GM21619 (cell line): ENCODE results near the gene NAA15.
A peak's percentile ranks its signal among the peaks of the same experiment; 100 is the strongest.
"Not testable (repeated sequence)": the region's sequence is repeated elsewhere in the genome, so short reads cannot be mapped to it uniquely, and the experiment has no call there.

Source experiments
- ATAC-seq: cut with Tn5 transposase; IDR thresholded peaks from one replicate; pipeline ENCODE4 v1.9.1; 2021; ENCODE audit not compliant: unreplicated experiment

The NAA15 gene

GRCh38 chr4:139301113-139301820, at the start of gene NAA15:
NAA15 (plus strand) TSS chr4:139301505; CDS start chr4:139301778, 273 bp downstream.
- peak; percentile 84 for ATAC-seq

- ATAC-seq = no peak
Observed at GRCh38 chr4:139253046-139253445, 48.3 kb upstream of the NAA15 start.

- no peak for ATAC-seq
Observed at GRCh38 chr4:139253713-139254112, 47.6 kb upstream of the NAA15 start.

- not testable (repeated sequence) for ATAC-seq
Observed at GRCh38 chr4:139255581-139255980, 45.7 kb upstream of the NAA15 start.

GRCh38 chr4:139256349-139256748, 45.0 kb upstream of the NAA15 start:
- no peak for ATAC-seq

- ATAC-seq = no peak
Observed at GRCh38 chr4:139265654-139266053, 35.7 kb upstream of the NAA15 start.

GRCh38 chr4:139266208-139266582, 35.1 kb upstream of the NAA15 start:
- ATAC-seq = no peak

- peak; percentile 96 for ATAC-seq
Observed at GRCh38 chr4:139266583-139267257, 34.6 kb upstream of the NAA15 start.

GRCh38 chr4:139267301-139267700, 34.0 kb upstream of the NAA15 start:
- ATAC-seq = no peak

- ATAC-seq = no peak
Observed at GRCh38 chr4:139273835-139274234, 27.5 kb upstream of the NAA15 start.

GRCh38 chr4:139274790-139275189, 26.5 kb upstream of the NAA15 start:
- no peak for ATAC-seq

GRCh38 chr4:139275281-139275735, 26.0 kb upstream of the NAA15 start:
- ATAC-seq = no peak

- no peak for ATAC-seq
Observed at GRCh38 chr4:139278485-139278884, 22.8 kb upstream of the NAA15 start.

GRCh38 chr4:139278912-139279759, 22.2 kb upstream of the NAA15 start:
- no peak for ATAC-seq

GRCh38 chr4:139279760-139280620, 21.3 kb upstream of the NAA15 start, which contains the start of gene MGARP:
MGARP (minus strand) TSS chr4:139280225; CDS start chr4:139280158, 67 bp downstream.
- no peak for ATAC-seq

- no peak for ATAC-seq
Observed at GRCh38 chr4:139282065-139282720, 19.1 kb upstream of the NAA15 start.

- ATAC-seq = no peak
Observed at GRCh38 chr4:139282721-139283075, 18.6 kb upstream of the NAA15 start.

GRCh38 chr4:139286186-139286698, 15.1 kb upstream of the NAA15 start:
- no peak for ATAC-seq

GRCh38 chr4:139295206-139295941, 5.9 kb upstream of the NAA15 start:
- peak; percentile 94 for ATAC-seq
